Activated T-cell treated with anti-CD3 and anti-CD28 coated beads, Interleukin-2, amount 50 U/mL, for 72 hours (primary cell): ENCODE results near the gene LAPTM5. TPM values are rescaled to one million over a fixed set of nuclear protein-coding genes. Genes with fewer than 3 reads are reported as not detected.
"Not testable (repeated sequence)": the region's sequence is repeated elsewhere in the genome, so short reads cannot be mapped to it uniquely, and the experiment has no call there.

Source experiments
- ATAC-seq, 2 donors: fragments of 150-1000 bp; cut with Tn5 transposase; replicated peaks in 1 of 2; 2 replicates each; pipeline ENCODE4 v1.10.0; 2021; ENCODE audit warnings: moderate library complexity in 2 of 2, mild to moderate bottlenecking in 1 of 2
- DNase-seq, 2 donors: peaks; one replicate each; pipeline ENCODE4 v3.0.0; 2021 to 2022; ENCODE audit warnings: mixed read lengths in 1 of 2
- H3K27ac Mint-ChIP-seq: one replicate; pipeline ENCODE4 v1.8.0; 2022; ENCODE audit warnings: mild to moderate bottlenecking, moderate library complexity, mixed read lengths
- H3K27me3 Mint-ChIP-seq: one replicate; pipeline ENCODE4 v1.8.0; 2022; ENCODE audit warnings: low read depth, mixed read lengths
- H3K36me3 Mint-ChIP-seq, 2 donors: one replicate each; pipeline ENCODE4 v1.8.0; 2022; ENCODE audit warnings: mixed read lengths in 2 of 2, mild to moderate bottlenecking in 1 of 2; ENCODE audit not compliant: insufficient read depth in 2 of 2
- H3K4me1 Mint-ChIP-seq: one replicate; pipeline ENCODE4 v1.8.0; 2022; ENCODE audit warnings: low read depth, mixed read lengths
- H3K4me3 Mint-ChIP-seq, 2 donors: one replicate each; pipeline ENCODE4 v1.8.0; 2022; ENCODE audit warnings: mild to moderate bottlenecking in 2 of 2, mixed read lengths in 2 of 2, moderate library complexity in 2 of 2
- H3K9me3 Mint-ChIP-seq, 2 donors: one replicate each; pipeline ENCODE4 v1.8.0; 2022; ENCODE audit warnings: mixed read lengths in 2 of 2
- total RNA-seq, 2 donors: library from RNA; stranded (reverse); gene quantifications; one replicate each; pipeline ENCODE4 v1.2.3, GENCODE V29; 2022

The LAPTM5 gene
- total RNA-seq, 2 donors from 2014 or later: 220 to 281 TPM

GRCh38 chr1:30696831-30697230 lies 60.7 kb downstream of the LAPTM5 start:
- Mint-ChIP-seq H3K4me1 (peaks cover 5% of the 10 kb centered on the region), H3K27ac (no peak overlapping the region), H3K27me3 (peaks cover 6% of the 10 kb centered on the region), H3K36me3 (no peaks in the 10 kb centered on the region), H3K4me3 (no peak overlapping the region), H3K9me3 (no peaks in the 10 kb centered on the region)
- no peak for DNase-seq
- no peak for ATAC-seq

- no peaks in the 10 kb centered on the region for H3K9me3 Mint-ChIP-seq
- DNase-seq: no peak
- H3K27me3 Mint-ChIP-seq: peaks cover 6% of the 10 kb centered on the region
- ATAC-seq: no peak
- no peaks in the 10 kb centered on the region for H3K36me3 Mint-ChIP-seq
- no peak overlapping the region for H3K4me3 Mint-ChIP-seq
- H3K4me1 Mint-ChIP-seq: peaks cover 5% of the 10 kb centered on the region
- no peak overlapping the region for H3K27ac Mint-ChIP-seq
Measured at GRCh38 chr1:30695439-30695841, 62.1 kb downstream of the LAPTM5 start.

GRCh38 chr1:30694280-30695175 lies 63.0 kb downstream of the LAPTM5 start:
- Mint-ChIP-seq H3K27me3 (peaks cover 6% of the 10 kb centered on the region), H3K4me1 (peaks cover 5% of the 10 kb centered on the region), H3K27ac (no peak overlapping the region), H3K36me3 (no peaks in the 10 kb centered on the region), H3K9me3 (no peaks in the 10 kb centered on the region), H3K4me3 (no peak overlapping the region)
- ATAC-seq (no peak), DNase-seq (no peak)

GRCh38 chr1:30693822-30694221 lies 63.8 kb downstream of the LAPTM5 start:
- Mint-ChIP-seq H3K4me3 (no peak overlapping the region), H3K4me1 (peaks cover 5% of the 10 kb centered on the region), H3K9me3 (no peaks in the 10 kb centered on the region), H3K27me3 (peaks cover 6% of the 10 kb centered on the region), H3K36me3 (no peaks in the 10 kb centered on the region), H3K27ac (no peak overlapping the region)
- DNase-seq (no peak), ATAC-seq (no peak)

- Mint-ChIP-seq H3K9me3 (no peaks in the 10 kb centered on the region), H3K36me3 (no peaks in the 10 kb centered on the region), H3K27ac (no peak overlapping the region), H3K4me3 (no peak overlapping the region), H3K27me3 (peaks cover 6% of the 10 kb centered on the region), H3K4me1 (peaks cover 5% of the 10 kb centered on the region)
- no peak for DNase-seq
- ATAC-seq: no peak
Measured at GRCh38 chr1:30693366-30693765, 64.2 kb downstream of the LAPTM5 start.

GRCh38 chr1:30692948-30693301 lies 64.6 kb downstream of the LAPTM5 start:
- peaks cover 5% of the 10 kb centered on the region for H3K4me1 Mint-ChIP-seq
- no peak overlapping the region for H3K27ac Mint-ChIP-seq
- no peak for ATAC-seq
- peaks cover 6% of the 10 kb centered on the region for H3K27me3 Mint-ChIP-seq
- H3K9me3 Mint-ChIP-seq: no peaks in the 10 kb centered on the region
- no peaks in the 10 kb centered on the region for H3K36me3 Mint-ChIP-seq
- no peak for DNase-seq
- H3K4me3 Mint-ChIP-seq: no peak overlapping the region

- no peak overlapping the region for H3K4me3 Mint-ChIP-seq
- DNase-seq (no peak), ATAC-seq (no peak)
- peaks cover 5% of the 10 kb centered on the region for H3K4me1 Mint-ChIP-seq
- no peak overlapping the region for H3K27ac Mint-ChIP-seq
- no peaks in the 10 kb centered on the region for H3K9me3 Mint-ChIP-seq
- peaks cover 10% of the 10 kb centered on the region for H3K27me3 Mint-ChIP-seq
- H3K36me3 Mint-ChIP-seq: no peaks in the 10 kb centered on the region
Measured at GRCh38 chr1:30692201-30692947, 65.2 kb downstream of the LAPTM5 start.

- H3K36me3 Mint-ChIP-seq: no peaks in the 10 kb centered on the region
- H3K27me3 Mint-ChIP-seq: peaks cover 18% of the 10 kb centered on the region
- peaks cover 5% of the 10 kb centered on the region for H3K4me1 Mint-ChIP-seq
- H3K27ac Mint-ChIP-seq: no peak overlapping the region
- no peaks in the 10 kb centered on the region for H3K9me3 Mint-ChIP-seq
- no peak for ATAC-seq
- H3K4me3 Mint-ChIP-seq: no peak overlapping the region
- DNase-seq: no peak
Measured at GRCh38 chr1:30691480-30691879, 66.1 kb downstream of the LAPTM5 start.

GRCh38 chr1:30689901-30690645 lies 67.5 kb downstream of the LAPTM5 start:
- ATAC-seq (no peak), DNase-seq (no peak)
- Mint-ChIP-seq H3K4me1 (peaks cover 5% of the 10 kb centered on the region), H3K27me3 (peaks cover 15% of the 10 kb centered on the region), H3K27ac (no peak overlapping the region), H3K9me3 (no peaks in the 10 kb centered on the region), H3K4me3 (no peak overlapping the region), H3K36me3 (no peaks in the 10 kb centered on the region)

- peaks cover 14% of the 10 kb centered on the region for H3K4me1 Mint-ChIP-seq
- DNase-seq (no peak), ATAC-seq (no peak)
- no peaks in the 10 kb centered on the region for H3K36me3 Mint-ChIP-seq
- H3K9me3 Mint-ChIP-seq: no peaks in the 10 kb centered on the region
- H3K27ac Mint-ChIP-seq: no peak overlapping the region
- H3K27me3 Mint-ChIP-seq: peaks cover 20% of the 10 kb centered on the region
- H3K4me3 Mint-ChIP-seq: no peak overlapping the region
Measured at GRCh38 chr1:30688920-30689794, 68.4 kb downstream of the LAPTM5 start.

- H3K4me3 Mint-ChIP-seq, H3K27ac Mint-ChIP-seq, ATAC-seq, H3K36me3 Mint-ChIP-seq, DNase-seq, H3K9me3 Mint-ChIP-seq: not testable (repeated sequence)
- Mint-ChIP-seq H3K4me1 (peaks cover 15% of the 10 kb centered on the region), H3K27me3 (peaks cover 27% of the 10 kb centered on the region)
Measured at GRCh38 chr1:30688516-30688915, 69.1 kb downstream of the LAPTM5 start.

- Mint-ChIP-seq H3K27me3 (peaks cover 33% of the 10 kb centered on the region), H3K9me3 (no peaks in the 10 kb centered on the region), H3K27ac (no peak overlapping the region), H3K4me1 (peaks cover 15% of the 10 kb centered on the region), H3K4me3 (no peak overlapping the region), H3K36me3 (no peaks in the 10 kb centered on the region)
- DNase-seq: no peak
- ATAC-seq: no peak
Measured at GRCh38 chr1:30687886-30688285, 69.7 kb downstream of the LAPTM5 start.
